ENCODE results near the gene A1BG.

- TF ChIP-seq CTCF (IDR thresholded peaks at IDR 0.05) (no peak), POLR2A (IDR thresholded peaks at IDR 0.05) (no peak)
These were observed 44.3 kb upstream of the A1BG start for GRCh38 chr19:58397533-58398037.
